Vagina (tissue), 2 donors: ENCODE data around the gene FRY. TPM values are rescaled to one million over a fixed set of nuclear protein-coding genes. Genes with fewer than 3 reads are reported as not detected.

ENCODE experiments used
- DNase-seq, 2 donors: peaks; one replicate each; pipeline ENCODE4 v3.0.0-alpha.2; 2017; ENCODE audit errors: extremely low spot score in 2 of 2
- H3K27ac ChIP-seq: fragments of 200-600 bp; sonication (generic); one replicate; pipeline ENCODE4 v1.5.1; 2019
- H3K27me3 ChIP-seq: fragments of 200-600 bp; sonication (generic); one replicate; pipeline ENCODE4 v1.5.1; 2019
- H3K36me3 ChIP-seq, 2 donors: fragments of 200-600 bp; sonication (generic); one replicate each; pipeline ENCODE4 v1.5.1; 2017 to 2019
- H3K4me1 ChIP-seq: fragments of 200-600 bp; sonication (generic); one replicate; pipeline ENCODE4 v1.5.1; 2019
- H3K4me3 ChIP-seq, 2 donors: fragments of 200-600 bp; sonication (generic); 1 replicate in 1 of 2; 2 replicates in 1 of 2; pipeline ENCODE4 v1.5.1; 2016 to 2019
- H3K9me3 ChIP-seq: fragments of 200-600 bp; sonication (generic); one replicate; pipeline ENCODE4 v1.5.1; 2019
- CTCF ChIP-seq, 3 experiments: fragments of 450-650 bp in 2 of 3; fragments of 200-600 bp in 1 of 3; sonication (generic) in 1 of 3; IDR thresholded peaks; one replicate each; pipeline ENCODE4 v1.5.1; 2017 to 2019; ENCODE audit warnings: antibody characterized with exemption in 3 of 3, mild to moderate bottlenecking in 2 of 3, moderate library complexity in 2 of 3
- POLR2A ChIP-seq, 2 donors: fragments of 450-650 bp; IDR thresholded peaks; one replicate each; pipeline ENCODE4 v1.6.1; 2017; ENCODE audit warnings: antibody characterized with exemption in 2 of 2, mild to moderate bottlenecking in 2 of 2, moderate library complexity in 2 of 2
- POLR2AphosphoS5 ChIP-seq, 2 donors: sonication (generic); formaldehyde crosslinking; IDR thresholded peaks; one replicate each; pipeline ENCODE4 v1.9.0; 2017; ENCODE audit warnings: antibody characterized with exemption in 2 of 2, mild to moderate bottlenecking in 2 of 2, low read depth in 1 of 2; ENCODE audit not compliant: insufficient read depth in 1 of 2
- intact Hi-C: fragments of 100-400 bp; cut with DNase I; formaldehyde crosslinking; loops from one replicate; pipeline ENCODE4 v1.15.1; 2023
- total RNA-seq: library from RNA; depleted of rRNA; stranded (reverse); fragments of >200 nt; gene quantifications from one replicate; pipeline ENCODE4 v1.2.3, GENCODE V29; 2016

Gene FRY
- total RNA-seq, 1 donor from 2014 or later: 11.0 TPM

- H3K9me3 ChIP-seq: no peaks in the 10 kb centered on the region
- no peaks in the 10 kb centered on the region for H3K36me3 ChIP-seq
- no peak overlapping the region for H3K4me3 ChIP-seq
- H3K27ac ChIP-seq: no peak overlapping the region
- no peak for DNase-seq
- peaks cover 4% of the 10 kb centered on the region for H3K4me1 ChIP-seq
- TF ChIP-seq POLR2AphosphoS5 (IDR thresholded peaks at IDR 0.05; ENCODE audit: insufficient read depth in 1 of 2, low read depth in 1 of 2) (no peak), POLR2A (IDR thresholded peaks at IDR 0.05) (no peak), CTCF (IDR thresholded peaks at IDR 0.05) (no peak)
- H3K27me3 ChIP-seq: no peaks in the 10 kb centered on the region
- intact Hi-C loops: loop anchor here (5.0 kb wide), 1 partner anchor 284 kb away; no protein-coding TSS in a partner anchor
Observed at GRCh38 chr13:32023096-32023495, 8.5 kb upstream of the FRY start.

GRCh38 chr13:32023698-32024097 lies 7.9 kb upstream of the FRY start:
- TF ChIP-seq POLR2A (IDR thresholded peaks at IDR 0.05) (no peak), CTCF (IDR thresholded peaks at IDR 0.05) (no peak), POLR2AphosphoS5 (IDR thresholded peaks at IDR 0.05; ENCODE audit: insufficient read depth in 1 of 2, low read depth in 1 of 2) (no peak)
- Histone ChIP-seq H3K36me3 (no peaks in the 10 kb centered on the region), H3K9me3 (no peaks in the 10 kb centered on the region), H3K27ac (no peak overlapping the region), H3K27me3 (no peaks in the 10 kb centered on the region), H3K4me1 (peaks cover 4% of the 10 kb centered on the region), H3K4me3 (no peak overlapping the region)
- DNase-seq: no peak
- intact Hi-C loops: loop anchor here (5.0 kb wide), 1 partner anchor 284 kb away; no protein-coding TSS in a partner anchor

DNA sequence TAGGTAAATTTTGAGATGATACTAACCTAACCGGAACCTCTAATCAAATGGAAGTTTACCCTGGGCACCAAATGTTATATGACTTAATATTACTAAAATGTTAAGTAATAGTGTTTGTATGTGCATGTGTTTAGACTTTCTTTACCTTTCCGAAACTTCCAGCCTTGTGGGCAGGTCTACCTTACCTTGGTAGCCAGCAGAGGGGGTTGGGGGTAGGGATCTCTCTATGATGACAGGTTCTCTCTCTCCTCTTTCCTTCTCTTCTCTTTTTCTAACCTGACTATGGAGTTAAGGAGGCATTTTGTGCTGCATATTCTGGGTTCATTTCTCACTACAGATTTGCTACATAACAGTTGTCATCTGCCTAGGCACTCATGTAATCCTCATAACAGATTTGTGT lies 6.8 kb upstream of the FRY start:
- Histone ChIP-seq H3K4me1 (peaks cover 4% of the 10 kb centered on the region), H3K27ac (no peak overlapping the region), H3K36me3 (no peaks in the 10 kb centered on the region), H3K27me3 (no peaks in the 10 kb centered on the region), H3K4me3 (no peak overlapping the region), H3K9me3 (no peaks in the 10 kb centered on the region)
- no peak for TF ChIP-seq CTCF (IDR thresholded peaks at IDR 0.05)
- TF ChIP-seq POLR2A (IDR thresholded peaks at IDR 0.05): no peak
- TF ChIP-seq POLR2AphosphoS5 (IDR thresholded peaks at IDR 0.05; ENCODE audit: insufficient read depth in 1 of 2, low read depth in 1 of 2): no peak
- DNase-seq: no peak
- intact Hi-C loops: loop anchor here (5.0 kb wide), 1 partner anchor 283 kb away; no protein-coding TSS in a partner anchor

DNA sequence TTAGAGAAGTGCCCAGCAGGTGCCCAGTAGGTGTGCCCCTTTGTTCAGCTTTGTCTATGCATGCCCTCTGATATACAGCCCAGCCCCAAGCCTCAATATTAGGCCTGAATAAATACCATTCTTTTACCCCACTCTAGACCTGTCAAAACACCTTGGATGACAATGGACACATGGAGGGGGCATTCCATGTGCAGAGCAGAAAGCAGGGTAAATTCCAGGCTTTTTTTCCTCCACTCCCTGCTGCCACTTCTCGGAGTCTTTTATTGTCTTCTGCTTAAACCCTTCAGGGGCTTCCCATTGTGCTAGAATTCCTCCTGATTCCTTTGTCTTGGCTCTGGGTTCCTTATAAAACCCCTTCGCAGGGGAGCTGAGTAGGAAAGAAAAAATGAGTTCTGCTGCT lies 5.8 kb upstream of the FRY start:
- Histone ChIP-seq H3K27me3 (no peaks in the 10 kb centered on the region), H3K27ac (no peak overlapping the region), H3K4me3 (no peak overlapping the region), H3K4me1 (peaks cover 9% of the 10 kb centered on the region), H3K36me3 (no peaks in the 10 kb centered on the region), H3K9me3 (no peaks in the 10 kb centered on the region)
- intact Hi-C loops: no loop called here
- TF ChIP-seq CTCF (IDR thresholded peaks at IDR 0.05) (no peak), POLR2A (IDR thresholded peaks at IDR 0.05) (no peak)
- no peak for DNase-seq

- Histone ChIP-seq H3K9me3 (no peaks in the 10 kb centered on the region), H3K4me1 (peaks cover 11% of the 10 kb centered on the region), H3K27me3 (no peaks in the 10 kb centered on the region), H3K27ac (no peak overlapping the region), H3K36me3 (no peaks in the 10 kb centered on the region), H3K4me3 (no peak overlapping the region)
- TF ChIP-seq CTCF (IDR thresholded peaks at IDR 0.05) (no peak), POLR2A (IDR thresholded peaks at IDR 0.05) (no peak), POLR2AphosphoS5 (IDR thresholded peaks at IDR 0.05; ENCODE audit: insufficient read depth in 1 of 2, low read depth in 1 of 2) (no peak)
- intact Hi-C loops: no loop called here
- DNase-seq: no peak
Observed at GRCh38 chr13:32026623-32027022, 5.0 kb upstream of the FRY start.
